ENCODE measurements around the gene ASTE1.
"Not testable (repeated sequence)": the region's sequence is repeated elsewhere in the genome, so short reads cannot be mapped to it uniquely, and the experiment has no call there.

The ASTE1 gene

DNA sequence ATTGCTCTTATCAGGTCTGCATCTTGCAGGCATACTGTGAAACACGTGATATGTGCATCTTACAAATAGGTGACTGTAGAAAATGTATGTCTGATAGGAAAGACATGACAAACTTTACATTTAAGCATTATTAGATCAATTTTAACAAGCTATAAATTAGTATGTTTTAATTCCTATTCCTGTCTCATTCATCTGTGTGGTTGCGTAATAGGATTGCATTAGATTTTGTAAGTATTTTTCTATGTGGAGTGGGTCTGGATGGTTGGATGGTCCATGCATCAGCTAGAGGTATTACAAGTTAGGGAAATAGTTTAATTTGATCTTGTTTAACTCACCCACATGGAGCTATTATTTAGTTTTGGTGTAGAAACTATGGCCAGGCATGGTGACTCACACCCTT lies 18.8 kb downstream of the ASTE1 start:
- no peak for DNase-seq

DNA sequence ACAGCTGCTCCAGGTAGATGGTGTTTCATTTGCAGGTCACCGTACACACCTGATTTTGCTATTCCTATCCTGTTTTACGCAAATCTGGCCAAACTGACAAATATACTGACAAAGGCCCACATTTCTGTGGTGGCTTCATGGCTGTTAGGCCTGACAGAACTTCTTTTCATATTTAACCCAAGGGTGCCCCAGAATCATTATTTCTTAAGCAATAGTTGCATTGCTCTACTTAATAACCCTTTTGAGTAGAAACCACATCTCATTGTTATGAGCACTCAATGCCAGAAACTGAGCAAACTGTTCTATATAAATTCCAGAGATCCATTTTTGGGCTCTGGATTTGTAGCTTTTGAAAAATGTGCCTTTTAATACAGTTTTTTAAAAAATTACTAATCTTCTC lies 19.4 kb downstream of the ASTE1 start:
- DNase-seq: no peak

DNA sequence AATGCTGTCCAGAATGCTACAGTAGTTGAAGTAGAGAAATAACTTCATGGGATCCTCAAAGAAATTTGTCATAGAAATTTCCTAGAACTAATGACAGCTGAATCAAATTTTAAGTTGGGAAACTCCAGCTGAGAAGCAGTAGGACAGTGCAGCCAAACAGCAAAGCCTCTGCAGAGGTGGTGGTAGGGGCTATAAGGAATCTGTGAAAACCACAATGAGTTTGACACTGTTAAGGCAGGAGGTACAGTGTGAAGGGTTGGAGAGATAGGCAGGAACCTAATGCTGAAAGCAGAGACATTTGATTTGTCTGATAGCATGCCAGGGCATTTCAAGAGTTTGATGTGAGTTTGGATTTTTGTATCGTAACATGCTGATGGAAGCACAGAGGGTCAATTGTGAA lies 22.0 kb downstream of the ASTE1 start:
- DNase-seq: no peak

DNA sequence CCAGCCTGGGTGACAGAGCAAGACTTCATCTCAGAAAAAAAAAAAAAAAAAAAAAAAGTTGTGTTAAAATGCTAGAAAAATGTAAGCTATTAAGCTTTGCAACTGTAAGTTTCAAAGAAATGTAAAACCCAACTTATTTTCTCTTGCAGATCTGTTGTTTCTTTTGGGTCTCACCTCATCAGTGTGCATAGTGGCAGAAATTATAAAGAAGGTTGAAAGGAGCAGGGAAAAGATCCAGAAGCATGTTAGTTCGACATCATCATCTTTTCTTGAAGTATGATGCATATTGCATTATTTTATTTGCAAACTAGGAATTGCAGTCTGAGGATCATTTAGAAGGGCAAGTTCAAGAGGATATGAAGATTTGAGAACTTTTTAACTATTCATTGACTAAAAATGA lies 25.6 kb downstream of the ASTE1 start:
- DNase-seq: no peak

DNA sequence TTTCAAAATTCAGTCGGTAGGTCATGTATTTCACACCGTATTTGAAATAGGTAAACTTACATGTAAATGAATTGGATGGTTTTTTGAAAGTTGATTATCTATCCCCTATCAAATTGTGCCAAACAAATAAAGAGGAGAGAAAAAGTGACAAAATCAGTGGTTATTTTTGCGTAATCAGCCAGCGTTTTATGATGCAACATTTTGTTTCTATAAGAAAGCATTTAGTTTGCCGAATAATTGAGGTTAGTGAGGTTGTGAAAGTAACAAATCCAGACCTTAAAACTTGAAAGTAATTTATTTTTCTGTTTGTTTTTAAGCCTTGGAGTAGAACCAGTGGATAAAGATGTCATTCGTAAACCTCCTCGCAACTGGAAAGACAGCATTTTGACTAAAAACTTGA lies 29.3 kb downstream of the ASTE1 start:
- DNase-seq: no peak

DNA sequence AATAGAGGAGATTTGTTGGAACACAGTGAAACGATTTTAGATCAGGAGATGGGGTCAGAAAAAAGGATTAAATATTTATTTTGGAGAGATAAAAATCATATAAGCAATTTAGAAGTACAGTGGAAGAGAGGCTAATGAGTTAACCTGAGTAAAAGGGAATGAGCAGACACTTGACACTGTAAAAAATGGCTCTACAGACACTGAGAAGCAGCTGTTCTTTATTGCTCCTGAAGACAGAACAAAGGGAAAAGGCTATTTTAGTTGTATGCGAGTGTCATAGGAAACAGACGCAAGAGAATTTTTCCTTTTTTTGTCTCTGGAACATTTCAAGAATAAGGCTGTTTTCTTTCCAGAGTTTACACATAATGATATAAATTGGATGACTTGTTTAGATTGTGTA lies 34.3 kb downstream of the ASTE1 start:
- no peak for DNase-seq

DNA sequence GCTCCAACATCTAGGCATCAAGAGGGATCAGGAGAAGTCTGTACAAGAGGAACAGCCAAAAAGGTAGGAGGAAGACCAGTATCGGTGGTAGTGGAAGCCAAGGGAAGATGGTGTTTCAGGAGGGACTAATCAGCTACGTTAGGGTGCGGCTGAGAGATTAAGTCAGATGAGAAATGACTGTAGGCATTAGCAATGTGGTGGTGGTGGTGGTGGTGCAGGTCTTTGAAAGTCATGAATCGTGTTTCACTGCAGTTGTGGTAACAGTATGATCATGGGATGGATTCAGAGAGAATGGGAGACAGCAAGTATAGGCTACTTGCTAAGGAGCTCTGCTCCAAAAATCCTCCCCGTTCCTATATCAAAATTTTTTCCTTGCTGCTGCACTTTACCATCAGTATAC lies 35.5 kb downstream of the ASTE1 start:
- no peak for DNase-seq

DNA sequence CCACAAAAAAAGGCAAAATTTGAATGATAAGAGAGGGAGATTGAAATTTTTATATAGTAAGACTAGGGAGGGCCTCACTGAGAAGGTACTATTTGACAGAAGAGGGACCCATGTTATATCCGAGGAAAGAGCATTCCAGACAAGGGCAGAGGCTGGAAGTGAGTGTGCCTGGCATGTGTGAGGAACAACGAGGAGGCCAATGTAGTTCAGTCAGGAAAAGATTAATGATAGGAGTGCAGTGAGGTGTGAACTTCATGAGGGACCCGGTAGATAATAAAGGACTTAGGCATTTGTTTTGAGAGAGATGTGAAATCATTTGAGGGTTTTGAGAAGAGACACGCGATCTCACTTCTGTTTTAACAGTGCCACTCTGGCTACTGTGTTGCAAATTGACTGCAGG lies 36.3 kb downstream of the ASTE1 start:
- DNase-seq: no peak

DNA sequence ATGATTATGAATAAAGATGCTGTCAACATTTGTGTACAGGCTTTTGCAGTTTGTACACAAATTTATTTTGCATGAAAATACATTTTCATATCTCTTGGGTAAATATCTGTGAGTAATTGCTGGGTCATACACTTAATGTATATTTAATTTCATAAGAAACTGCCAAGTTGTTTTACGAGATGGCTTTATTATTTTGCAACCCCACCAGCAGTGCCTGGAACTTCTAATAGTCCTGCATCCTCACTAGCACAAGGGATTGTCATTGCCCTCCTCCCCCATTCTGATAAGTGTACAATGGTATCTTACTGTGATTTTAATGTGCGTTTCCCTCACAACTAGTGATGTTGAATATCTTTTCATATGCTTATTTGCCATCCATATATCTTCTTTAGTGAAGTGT lies 45.2 kb downstream of the ASTE1 start:
- DNase-seq: no peak

DNA sequence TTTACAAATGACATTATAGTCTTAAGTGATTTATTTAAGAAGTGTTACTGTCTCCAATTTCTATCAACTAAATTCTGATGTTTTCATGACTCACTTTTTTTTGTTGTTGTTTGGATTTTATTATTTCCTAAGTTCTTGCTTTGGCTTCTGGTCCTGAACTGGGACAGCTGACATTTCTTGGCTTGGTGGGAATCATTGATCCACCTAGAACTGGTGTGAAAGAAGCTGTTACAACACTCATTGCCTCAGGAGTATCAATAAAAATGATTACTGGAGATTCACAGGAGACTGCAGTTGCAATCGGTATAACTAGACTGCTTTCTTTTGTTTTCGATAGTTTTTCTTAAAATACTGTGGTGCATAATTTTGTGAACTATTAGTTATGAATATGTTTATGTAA lies 47.5 kb downstream of the ASTE1 start:
- no peak for DNase-seq

DNA sequence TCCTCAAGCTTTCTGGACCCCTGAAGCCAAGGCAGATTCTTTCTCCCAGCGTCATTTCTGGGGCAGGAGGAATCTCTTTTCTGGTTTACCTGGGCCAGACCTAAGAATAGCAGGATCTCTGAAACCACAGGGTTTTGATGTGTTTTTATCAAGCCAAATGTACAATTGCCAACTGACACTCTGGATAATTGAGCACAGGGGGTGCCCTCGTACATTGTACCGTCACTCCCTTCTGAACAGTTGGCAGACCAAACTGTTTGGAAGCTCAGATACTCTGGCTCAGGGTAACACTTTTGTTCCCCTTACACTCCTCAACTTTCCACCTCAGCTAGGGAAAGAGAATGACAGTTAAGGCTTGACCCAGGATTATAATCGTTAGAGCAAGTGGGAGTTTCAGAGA lies 49.9 kb downstream of the ASTE1 start:
- no peak for DNase-seq

DNA sequence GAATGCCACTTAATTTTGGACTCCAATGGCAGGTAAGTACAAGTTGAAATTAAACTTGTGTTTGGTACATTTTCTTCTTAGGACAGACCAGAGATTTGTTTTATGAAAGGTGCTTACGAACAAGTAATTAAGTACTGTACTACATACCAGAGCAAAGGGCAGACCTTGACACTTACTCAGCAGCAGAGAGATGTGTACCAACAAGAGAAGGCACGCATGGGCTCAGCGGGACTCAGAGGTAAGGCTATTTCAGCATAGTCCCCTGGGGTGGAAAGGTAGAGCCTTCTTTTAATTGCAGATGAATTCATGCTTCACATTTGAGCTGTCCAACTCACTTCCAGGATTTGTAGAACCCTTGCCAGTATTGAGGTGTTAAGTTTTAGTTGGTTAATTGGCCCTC lies 51.4 kb downstream of the ASTE1 start:
- DNase-seq: no peak

DNA sequence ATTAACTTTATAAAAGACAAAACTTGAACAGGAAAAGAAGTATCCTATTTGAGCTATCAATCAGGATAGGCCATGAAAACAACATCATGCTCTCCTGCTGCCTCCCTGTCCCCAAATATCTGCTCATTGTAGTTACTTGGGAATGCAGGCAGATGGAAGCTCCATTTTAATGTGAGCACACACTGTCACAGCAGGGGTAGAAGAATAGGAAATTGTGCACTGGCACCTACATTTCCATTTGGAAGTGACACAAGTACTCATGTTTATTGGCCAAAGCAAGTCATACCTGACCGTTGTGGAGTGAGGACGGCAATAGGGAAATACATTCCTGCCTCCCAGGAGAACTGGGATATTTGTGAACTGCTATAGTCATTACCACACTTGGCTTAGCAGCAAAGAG lies 52.4 kb downstream of the ASTE1 start:
- no peak for DNase-seq

DNA sequence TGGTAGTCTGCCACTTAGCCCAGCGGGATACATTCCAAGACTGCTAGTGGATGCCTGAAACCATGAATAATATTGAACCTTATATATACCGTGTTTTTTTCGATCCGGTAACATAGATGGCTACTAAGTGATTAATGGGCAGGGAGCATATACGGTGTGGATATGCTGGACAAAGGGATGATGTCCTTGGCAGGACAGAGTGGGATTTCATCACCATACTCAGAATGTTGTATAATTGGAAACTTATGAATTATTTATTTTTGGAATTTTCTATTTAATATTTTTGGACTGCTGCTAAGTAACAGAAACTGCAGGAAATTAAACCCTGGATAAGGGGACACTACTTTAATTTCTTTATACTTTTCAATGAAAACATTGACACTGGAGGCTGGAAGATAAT lies 53.2 kb downstream of the ASTE1 start:
- DNase-seq: no peak

DNA sequence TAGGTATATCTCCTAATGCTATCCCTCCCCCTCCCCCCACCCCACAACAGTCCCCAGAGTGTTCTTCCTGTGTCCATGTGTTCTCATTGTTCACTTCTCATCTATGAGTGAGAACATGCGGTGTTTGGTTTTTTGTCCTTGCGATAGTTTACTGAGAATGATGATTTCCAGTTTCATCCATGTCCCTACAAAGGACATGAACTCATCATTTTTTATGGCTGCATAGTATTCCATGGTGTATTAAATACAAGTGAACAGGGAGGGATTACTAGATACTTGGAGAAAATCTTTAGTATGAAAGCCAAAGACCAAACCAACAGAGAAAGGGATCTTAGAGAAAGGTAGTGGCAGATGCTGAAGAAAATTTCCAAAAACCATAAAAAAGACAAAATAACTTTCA lies 54.0 kb downstream of the ASTE1 start:
- not testable (repeated sequence) for DNase-seq

DNA sequence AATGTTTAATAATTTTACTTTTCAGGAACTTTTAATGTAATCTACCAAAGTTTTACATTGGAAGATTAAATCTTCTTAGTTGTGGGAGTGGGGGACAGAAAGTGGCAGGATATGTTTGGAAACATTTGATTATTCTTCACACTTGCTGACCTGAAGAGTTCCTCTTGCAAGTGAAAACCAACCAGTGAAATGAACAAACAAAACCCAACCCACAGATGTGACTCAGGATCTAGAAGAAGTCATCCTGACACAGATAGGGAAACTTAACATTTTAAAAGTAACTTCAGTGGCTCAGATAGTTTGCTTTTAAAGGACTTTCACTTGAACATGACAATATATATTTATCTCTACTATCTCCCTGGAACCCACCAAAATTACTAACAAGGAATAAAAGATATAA lies 55.4 kb downstream of the ASTE1 start:
- no peak for DNase-seq

DNA sequence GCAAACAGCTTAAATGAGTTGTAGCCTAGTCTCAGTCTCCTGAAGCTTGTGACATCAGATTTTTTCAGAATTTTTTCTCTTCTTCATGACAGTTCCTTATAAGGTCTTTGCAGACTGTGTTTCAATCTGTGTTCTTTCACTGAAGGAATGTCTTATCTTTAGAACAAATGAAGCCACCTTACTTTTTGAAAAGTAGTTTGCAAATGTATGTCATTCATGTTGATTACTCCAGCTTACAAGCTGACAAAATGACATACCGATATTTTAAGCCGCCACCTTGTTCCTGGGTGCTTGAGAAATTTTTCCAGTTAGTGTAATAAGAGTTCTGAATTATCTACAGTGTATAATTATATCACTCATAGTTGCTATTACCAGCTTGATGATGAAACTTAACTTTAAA lies 57.0 kb downstream of the ASTE1 start:
- no peak for DNase-seq

DNA sequence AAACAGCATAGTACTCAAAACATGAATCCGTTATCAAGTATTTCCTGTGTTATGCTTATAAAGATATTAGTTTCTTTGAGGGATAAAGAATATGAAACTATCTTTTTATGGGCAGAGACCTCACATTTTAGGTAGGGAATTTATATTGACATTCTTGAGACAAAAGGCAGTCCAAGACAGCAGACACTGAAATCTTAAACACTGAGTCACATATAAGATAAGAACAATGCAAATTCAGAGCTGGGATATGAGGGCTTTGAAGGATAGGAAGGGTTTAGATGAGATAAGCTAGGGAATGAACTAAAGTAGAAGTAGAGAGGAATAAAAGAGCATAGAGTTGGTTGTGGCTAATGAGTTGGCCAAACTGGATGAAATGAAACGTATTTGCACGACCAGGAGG lies 58.4 kb downstream of the ASTE1 start:
- no peak for DNase-seq

DNA sequence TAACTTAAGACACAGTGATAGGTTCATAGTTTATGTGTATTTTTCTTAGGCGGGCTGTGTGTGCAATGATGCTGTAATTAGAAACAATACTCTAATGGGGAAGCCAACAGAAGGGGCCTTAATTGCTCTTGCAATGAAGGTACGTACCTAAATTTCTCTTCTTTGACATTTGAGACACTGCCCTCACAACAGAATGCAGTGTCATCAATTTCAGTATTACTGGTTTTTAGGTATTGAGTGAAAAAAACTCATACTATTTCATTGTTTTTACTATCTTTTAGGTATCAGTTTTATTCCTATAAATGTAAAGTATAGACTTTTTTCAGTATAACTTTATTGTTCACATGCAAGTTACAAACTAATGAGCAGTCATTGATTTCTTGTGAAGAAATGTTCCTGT lies 59.3 kb downstream of the ASTE1 start:
- no peak for DNase-seq

DNA sequence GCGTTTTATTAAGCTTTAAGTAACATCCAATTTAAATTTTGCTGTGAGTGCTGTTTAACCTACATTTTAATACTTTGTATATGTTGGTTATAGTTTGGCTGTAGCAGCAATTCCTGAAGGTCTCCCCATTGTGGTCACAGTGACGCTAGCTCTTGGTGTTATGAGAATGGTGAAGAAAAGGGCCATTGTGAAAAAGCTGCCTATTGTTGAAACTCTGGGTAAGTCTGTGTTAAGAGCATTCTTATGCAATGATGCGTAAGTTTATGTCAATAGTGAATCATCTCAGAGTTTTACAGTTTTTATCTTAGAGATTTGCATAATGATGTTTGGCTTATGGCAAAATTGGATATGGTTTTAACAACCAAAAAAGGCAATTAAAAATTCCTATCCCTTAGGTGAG lies 62.7 kb downstream of the ASTE1 start:
- DNase-seq: no peak

Measured in NCI-H2227 treated with DMSO at 0.1 percent for 48 hours (cell line).